ENCODE measurements around the gene GPR89A. TPM values are rescaled to one million over a fixed set of nuclear protein-coding genes. Genes with fewer than 3 reads are reported as not detected.
"Not testable (repeated sequence)": the region's sequence is repeated elsewhere in the genome, so short reads cannot be mapped to it uniquely, and the experiment has no call there.

Gene GPR89A
- total and polyA plus RNA-seq, 2 experiments from 2014 or later, result 68.5 to 81.1 TPM

- not testable (repeated sequence) for H3K4me3 ChIP-seq; H4K20me1 ChIP-seq (replicated peaks; ENCODE audit: insufficient read depth); H3K36me3 ChIP-seq (ENCODE audit: insufficient read depth); H3K36me3 Mint-ChIP-seq (ENCODE audit: low read depth); H3F3A ChIP-seq (replicated peaks; ENCODE audit: low read depth); H3K27ac ChIP-seq (ENCODE audit: low read depth); H3K4me2 ChIP-seq; H3K9me2 ChIP-seq (ENCODE audit: insufficient read depth); H2AFZ ChIP-seq; H3K4me3 Mint-ChIP-seq; H3K4me1 ChIP-seq (ENCODE audit: insufficient read depth); H3K27ac Mint-ChIP-seq; ATAC-seq; H3K79me2 ChIP-seq (replicated peaks; ENCODE audit: insufficient read depth); H3K9me3 Mint-ChIP-seq; H3K27me3 ChIP-seq (ENCODE audit: insufficient read depth); H3K27me3 Mint-ChIP-seq (ENCODE audit: insufficient read depth, low read depth, poor library complexity); DNase-seq (ENCODE audit: low spot score); H3K4me1 Mint-ChIP-seq
Observed at GRCh38 chr1:145596236-145596635, 11.6 kb upstream of the GPR89A start.

GRCh38 chr1:145599426-145599825 is 8.4 kb upstream of the GPR89A start:
- H4K20me1 ChIP-seq (replicated peaks; ENCODE audit: insufficient read depth); H3K79me2 ChIP-seq (replicated peaks; ENCODE audit: insufficient read depth); H3K36me3 ChIP-seq (ENCODE audit: insufficient read depth); H2AFZ ChIP-seq; H3K36me3 Mint-ChIP-seq (ENCODE audit: low read depth); H3F3A ChIP-seq (replicated peaks; ENCODE audit: low read depth); DNase-seq (ENCODE audit: low spot score); H3K9me2 ChIP-seq (ENCODE audit: insufficient read depth); H3K4me1 Mint-ChIP-seq; H3K4me3 Mint-ChIP-seq; H3K4me1 ChIP-seq (ENCODE audit: insufficient read depth); H3K27me3 Mint-ChIP-seq (ENCODE audit: insufficient read depth, low read depth, poor library complexity); H3K4me3 ChIP-seq; H3K27me3 ChIP-seq (ENCODE audit: insufficient read depth); H3K27ac Mint-ChIP-seq; ATAC-seq; H3K4me2 ChIP-seq; H3K27ac ChIP-seq (ENCODE audit: low read depth); H3K9me3 Mint-ChIP-seq: not testable (repeated sequence)

- H4K20me1 ChIP-seq (replicated peaks; ENCODE audit: insufficient read depth), result no peaks in the 10 kb centered on the region
- DNase-seq (ENCODE audit: low spot score) (no peak), ATAC-seq (no peak)
- H3K4me1 Mint-ChIP-seq, result peaks cover 7% of the 10 kb centered on the region; the same call in 2 of the 3 replicates
- peaks cover 2% of the 10 kb centered on the region for H3K27me3 Mint-ChIP-seq (ENCODE audit: insufficient read depth, low read depth, poor library complexity)
- H2AFZ ChIP-seq, result no peak overlapping the region
- no peaks in the 10 kb centered on the region for H3K9me3 Mint-ChIP-seq
- H3K27ac Mint-ChIP-seq, result no peak overlapping the region
- no peak overlapping the region for H3K4me3 ChIP-seq
- H3K4me2 ChIP-seq, result no peak overlapping the region
- peaks cover 9% of the 10 kb centered on the region for H3K4me1 ChIP-seq (ENCODE audit: insufficient read depth)
- no peak overlapping the region for H3K27ac ChIP-seq (ENCODE audit: low read depth)
- no peaks in the 10 kb centered on the region for H3K36me3 Mint-ChIP-seq (ENCODE audit: low read depth)
- no peak overlapping the region for H3K4me3 Mint-ChIP-seq
- no peaks in the 10 kb centered on the region for H3K9me2 ChIP-seq (ENCODE audit: insufficient read depth)
- no peaks in the 10 kb centered on the region for H3K36me3 ChIP-seq (ENCODE audit: insufficient read depth)
- H3K27me3 ChIP-seq (ENCODE audit: insufficient read depth), result no peaks in the 10 kb centered on the region
- no peaks in the 10 kb centered on the region for H3K79me2 ChIP-seq (replicated peaks; ENCODE audit: insufficient read depth)
- H3F3A ChIP-seq (replicated peaks; ENCODE audit: low read depth), result no peaks in the 10 kb centered on the region
- TF ChIP-seq NANOG (IDR thresholded peaks at IDR 0.05; ENCODE audit: borderline replicate concordance), result no peak
- no peak for TF ChIP-seq STAT1 (IDR thresholded peaks at IDR 0.05; ENCODE audit: unreplicated experiment)
- no peak for TF ChIP-seq ETS1 (IDR thresholded peaks at IDR 0.05)
- TF ChIP-seq EZH2 (IDR thresholded peaks at IDR 0.05; ENCODE audit: low read depth, unreplicated experiment), result no peak
- no peak for TF ChIP-seq POLR2AphosphoS5 (IDR thresholded peaks at IDR 0.05; ENCODE audit: low read depth)
- no peak for TF ChIP-seq CTCF (conservative IDR thresholded peaks at IDR 0.05; ENCODE audit: low read depth in 2 of 2)
- TF ChIP-seq CREB1 (CRISPR knock-in tag; IDR thresholded peaks at IDR 0.05; ENCODE audit: low read depth), result no peak
- TF ChIP-seq EZH2phosphoT487 (IDR thresholded peaks at IDR 0.05; ENCODE audit: unreplicated experiment), result no peak
- TF ChIP-seq ZNF331 (CRISPR knock-in tag; IDR thresholded peaks at IDR 0.05; ENCODE audit: low read depth), result no peak
- TF ChIP-seq JUNB (IDR thresholded peaks at IDR 0.05; ENCODE audit: unreplicated experiment), result no peak
- TF ChIP-seq ZNF114 (CRISPR knock-in tag; IDR thresholded peaks at IDR 0.05), result no peak
- TF ChIP-seq REST (IDR thresholded peaks at IDR 0.05; ENCODE audit: unreplicated experiment), result no peak
Observed at GRCh38 chr1:145601593-145601992, 6.2 kb upstream of the GPR89A start.

Measured in GM23338 (cell line).